ENCODE measurements around the gene MYH6. TPM values are rescaled to one million over a fixed set of nuclear protein-coding genes. Genes with fewer than 3 reads are reported as not detected.
A peak's percentile ranks its signal among the peaks of the same experiment; 100 is the strongest.

The MYH6 gene
- total and polyA plus RNA-seq, 4 experiments from 2014 or later = not detected

- Histone ChIP-seq H3K4me1 (ENCODE audit: insufficient read depth, low read length) (no peaks in the 10 kb centered on the region), H3K4me3 (ENCODE audit: low read length in 2 of 2) (no peak within 1 kb of the TSS), H3K27ac (ENCODE audit: low read depth, low read length) (no peak within 1 kb of the TSS), H3K9me3 (ENCODE audit: control insufficient read depth in 1 of 2, low read length in 2 of 2) (no peaks in the 10 kb centered on the region), H3K27me3 (ENCODE audit: insufficient read depth, low read length) (no peaks in the 10 kb centered on the region), H3K36me3 (ENCODE audit: insufficient read depth, low read length) (no peaks in the 10 kb centered on the region)
- Mint-ChIP-seq H3K27me3 (peaks cover under 1 to 4% of the 10 kb centered on the region in 2 donors), H3K4me1 (no peaks in the 10 kb centered on the region), H3K36me3 (no peaks in the 10 kb centered on the region), H3K4me3 (no peak within 1 kb of the TSS), H3K27ac (no peak within 1 kb of the TSS), H3K9me3 (no peaks in the 10 kb centered on the region)
- no peak for DNase-seq
- CTCF ChIA-PET (ENCODE audit: partially characterized antibody) = interaction anchor here (1.0 kb wide), 1 partner anchor 11 kb away, joined by 3 read pairs; no protein-coding TSS in a partner anchor
- intact Hi-C loops (cut with micrococcal nuclease) = no loop called here
- POLR2A ChIA-PET (ENCODE audit: partially characterized antibody) = no interaction called here
Measured at GRCh38 chr14:23372509-23372908, 35.6 kb downstream of the MYH6 start, which contains the start of gene IL25. IL25 (plus strand) TSS chr14:23372809.

GRCh38 chr14:23371865-23372264 is 36.2 kb downstream of the MYH6 start:
- no peak overlapping the region for H3K4me3 Mint-ChIP-seq
- H3K4me1 Mint-ChIP-seq = peaks cover 0 to 2% (median 0%) of the 10 kb centered on the region in 4 donors
- no peak overlapping the region for H3K27ac Mint-ChIP-seq
- no peaks in the 10 kb centered on the region for H3K36me3 Mint-ChIP-seq
- Histone ChIP-seq H3K27me3 (ENCODE audit: insufficient read depth, low read length) (no peaks in the 10 kb centered on the region), H3K36me3 (ENCODE audit: insufficient read depth, low read length) (no peaks in the 10 kb centered on the region), H3K27ac (ENCODE audit: low read depth, low read length) (no peak overlapping the region), H3K4me1 (ENCODE audit: insufficient read depth, low read length) (no peaks in the 10 kb centered on the region), H3K9me3 (ENCODE audit: control insufficient read depth in 1 of 2, low read length in 2 of 2) (no peaks in the 10 kb centered on the region), H3K4me3 (ENCODE audit: low read length in 2 of 2) (no peak overlapping the region)
- peaks cover 6 to 10% of the 10 kb centered on the region in 2 donors for H3K27me3 Mint-ChIP-seq
- POLR2A ChIA-PET (ENCODE audit: partially characterized antibody) = no interaction called here
- intact Hi-C loops (cut with micrococcal nuclease) = no loop called here
- no peak for DNase-seq
- no peaks in the 10 kb centered on the region for H3K9me3 Mint-ChIP-seq
- CTCF ChIA-PET (ENCODE audit: partially characterized antibody) = interaction anchor here (1.0 kb wide), 1 partner anchor 11 kb away, joined by 3 read pairs; no protein-coding TSS in a partner anchor

DNA sequence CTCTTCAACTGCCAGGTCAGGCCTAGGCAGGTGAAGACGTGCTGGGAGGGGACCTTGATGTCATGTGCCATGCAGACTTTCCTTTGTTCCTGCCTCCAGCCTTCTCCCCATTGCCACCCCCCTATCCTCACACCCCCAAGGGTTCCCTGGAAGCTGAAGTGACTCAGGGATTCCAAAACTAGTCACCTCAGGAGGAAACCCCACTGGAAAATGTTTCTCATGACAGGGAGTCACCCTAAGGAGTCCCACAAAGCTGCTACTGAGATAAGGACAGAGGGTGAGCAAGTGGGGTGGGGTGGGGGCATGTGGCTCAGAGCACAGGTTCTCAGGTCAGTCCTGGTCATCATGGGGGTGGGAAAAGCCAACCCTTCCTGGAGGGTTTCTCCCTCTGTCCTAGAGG is 37.9 kb downstream of the MYH6 start:
- ChIA-PET POLR2A (ENCODE audit: partially characterized antibody) (no interaction called here), CTCF (ENCODE audit: partially characterized antibody) (interaction anchor here (1.2 to 1.3 kb wide), 2 partner anchors 8 to 10 kb away, joined by 3 to 4 read pairs; no protein-coding TSS in a partner anchor)
- Histone ChIP-seq H3K36me3 (ENCODE audit: insufficient read depth, low read length) (no peaks in the 10 kb centered on the region), H3K9me3 (ENCODE audit: control insufficient read depth in 1 of 2, low read length in 2 of 2) (no peaks in the 10 kb centered on the region), H3K27ac (ENCODE audit: low read depth, low read length) (no peak overlapping the region), H3K4me1 (ENCODE audit: insufficient read depth, low read length) (no peaks in the 10 kb centered on the region), H3K4me3 (ENCODE audit: low read length in 2 of 2) (no peak overlapping the region), H3K27me3 (ENCODE audit: insufficient read depth, low read length) (no peaks in the 10 kb centered on the region)
- no peak overlapping the region for H3K27ac Mint-ChIP-seq
- H3K4me1 Mint-ChIP-seq = peaks cover 0 to 2% (median 0%) of the 10 kb centered on the region in 4 donors
- H3K27me3 Mint-ChIP-seq = peaks cover 9 to 15% of the 10 kb centered on the region in 2 donors
- no peaks in the 10 kb centered on the region for H3K9me3 Mint-ChIP-seq
- no peak for DNase-seq
- no peaks in the 10 kb centered on the region for H3K36me3 Mint-ChIP-seq
- H3K4me3 Mint-ChIP-seq = no peak overlapping the region
- intact Hi-C loops (cut with micrococcal nuclease) = no loop called here

- no peak overlapping the region for H3K27ac ChIP-seq (ENCODE audit: low read depth, low read length)
- no peak overlapping the region for H3K4me3 Mint-ChIP-seq
- ChIA-PET CTCF (ENCODE audit: partially characterized antibody) (interaction anchor here (3.3 kb wide), 1 partner anchor 14 kb away, joined by 17 read pairs; no protein-coding TSS in a partner anchor), POLR2A (ENCODE audit: partially characterized antibody) (no interaction called here)
- peaks cover 6% of the 10 kb centered on the region for H3K27me3 ChIP-seq (ENCODE audit: insufficient read depth, low read length)
- no peaks in the 10 kb centered on the region for H3K9me3 ChIP-seq (ENCODE audit: control insufficient read depth in 1 of 2, low read length in 2 of 2)
- no peaks in the 10 kb centered on the region for H3K36me3 Mint-ChIP-seq
- H3K4me1 ChIP-seq (ENCODE audit: insufficient read depth, low read length) = no peaks in the 10 kb centered on the region
- H3K4me3 ChIP-seq (ENCODE audit: low read length in 2 of 2) = no peak overlapping the region
- H3K9me3 Mint-ChIP-seq = no peaks in the 10 kb centered on the region
- intact Hi-C loops (cut with micrococcal nuclease) = no loop called here
- no peak overlapping the region for H3K27ac Mint-ChIP-seq
- no peaks in the 10 kb centered on the region for H3K36me3 ChIP-seq (ENCODE audit: insufficient read depth, low read length)
- H3K27me3 Mint-ChIP-seq = peaks cover 21 to 27% of the 10 kb centered on the region in 2 donors
- peaks cover 0 to 2% (median 0%) of the 10 kb centered on the region in 4 donors for H3K4me1 Mint-ChIP-seq
- no peak for DNase-seq
Measured at GRCh38 chr14:23366426-23366921, 41.6 kb downstream of the MYH6 start.

- Histone ChIP-seq H3K4me1 (ENCODE audit: insufficient read depth, low read length) (no peaks in the 10 kb centered on the region), H3K4me3 (ENCODE audit: low read length in 2 of 2) (no peak overlapping the region), H3K36me3 (ENCODE audit: insufficient read depth, low read length) (no peaks in the 10 kb centered on the region), H3K9me3 (ENCODE audit: control insufficient read depth in 1 of 2, low read length in 2 of 2) (no peaks in the 10 kb centered on the region), H3K27me3 (ENCODE audit: insufficient read depth, low read length) (peaks cover 6% of the 10 kb centered on the region), H3K27ac (ENCODE audit: low read depth, low read length) (no peak overlapping the region)
- no peak overlapping the region for H3K4me3 Mint-ChIP-seq
- no peaks in the 10 kb centered on the region for H3K9me3 Mint-ChIP-seq
- H3K27me3 Mint-ChIP-seq = peaks cover 24 to 30% of the 10 kb centered on the region in 2 donors
- no peak for DNase-seq
- H3K36me3 Mint-ChIP-seq = no peaks in the 10 kb centered on the region
- no peak overlapping the region for H3K27ac Mint-ChIP-seq
- ChIA-PET CTCF (ENCODE audit: partially characterized antibody) (no interaction called here), POLR2A (ENCODE audit: partially characterized antibody) (no interaction called here)
- H3K4me1 Mint-ChIP-seq = peaks cover 0 to 2% (median 0%) of the 10 kb centered on the region in 4 donors
- intact Hi-C loops (cut with micrococcal nuclease) = no loop called here
Measured at GRCh38 chr14:23365732-23366425, 42.2 kb downstream of the MYH6 start.

DNA sequence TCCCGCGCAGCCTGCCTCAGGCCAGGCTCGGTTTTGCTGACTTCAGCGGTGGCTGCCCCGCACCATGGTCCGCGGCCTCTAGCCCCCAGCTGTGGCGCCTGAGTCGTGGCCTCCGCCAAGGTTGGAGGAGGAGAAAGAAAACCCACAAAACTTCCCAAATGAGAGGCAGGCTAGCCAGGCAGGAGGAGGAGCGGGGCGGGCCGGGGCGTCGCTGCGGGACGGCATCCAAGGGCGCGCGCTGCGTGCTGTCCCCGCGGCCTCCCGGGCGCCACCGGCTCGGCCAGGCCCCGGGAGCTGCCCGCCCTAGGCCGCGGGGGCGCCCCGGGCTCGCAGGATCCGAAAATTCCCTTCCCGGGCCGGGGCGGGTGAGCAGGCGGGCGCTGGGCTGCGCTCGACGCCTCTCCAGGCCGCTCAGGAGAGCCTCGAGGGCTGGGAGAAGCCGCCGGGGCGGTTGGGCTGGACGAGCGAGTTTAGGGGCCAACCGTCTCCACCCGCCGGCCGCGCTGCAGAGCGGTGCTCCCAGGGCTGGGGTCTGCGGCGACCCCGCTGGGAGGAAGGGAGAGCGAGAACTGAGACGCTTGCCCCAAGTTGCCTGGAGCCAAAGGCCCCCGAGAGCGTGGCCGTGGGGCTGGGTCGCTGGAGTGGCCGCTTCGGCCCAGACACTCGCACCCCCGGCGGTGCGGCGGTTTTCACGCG is 42.9 kb downstream of the MYH6 start, which contains the start of gene EFS:
EFS (minus strand) TSS at position 137 of the 696 bp plus-strand sequence. CDS start 147 bp downstream, outside the sequence.
- H3K36me3 ChIP-seq (ENCODE audit: insufficient read depth, low read length) = no peaks in the 10 kb centered on the region
- intact Hi-C loops (cut with micrococcal nuclease) = no loop called here
- CTCF ChIA-PET (ENCODE audit: partially characterized antibody) = no interaction called here
- Mint-ChIP-seq H3K27me3 (peaks cover 24 to 31% of the 10 kb centered on the region in 2 donors), H3K4me1 (peaks cover 0 to 2% (median 0%) of the 10 kb centered on the region in 4 donors), H3K36me3 (no peaks in the 10 kb centered on the region), H3K27ac (peak within 1 kb of the TSS in 3 of 7 donors; percentile 37 to 73 (median 50)), H3K9me3 (no peaks in the 10 kb centered on the region), H3K4me3 (peak within 1 kb of the TSS in 1 of 8 donors; percentile 46)
- DNase-seq = no peak
- no peak within 1 kb of the TSS for H3K27ac ChIP-seq (ENCODE audit: low read depth, low read length)
- POLR2A ChIA-PET (ENCODE audit: partially characterized antibody) = no interaction called here
- no peaks in the 10 kb centered on the region for H3K4me1 ChIP-seq (ENCODE audit: insufficient read depth, low read length)
- peaks cover 6% of the 10 kb centered on the region for H3K27me3 ChIP-seq (ENCODE audit: insufficient read depth, low read length)
- H3K4me3 ChIP-seq (ENCODE audit: low read length in 2 of 2) = no peak within 1 kb of the TSS
- H3K9me3 ChIP-seq (ENCODE audit: control insufficient read depth in 1 of 2, low read length in 2 of 2) = no peaks in the 10 kb centered on the region
